Right lobe of liver (tissue), 4 donors: Measurements from ENCODE around the gene COL4A1.

Experiments used
- CTCF ChIP-seq, 4 donors: fragments of 200-600 bp in 3 of 4; fragments of 450-650 bp in 1 of 4; IDR thresholded peaks; one replicate each; pipeline versions ENCODE4 v1.5.1 to v1.8.0; 2016 to 2022; ENCODE audit warnings: antibody characterized with exemption in 4 of 4, mild to moderate bottlenecking in 2 of 4
- POLR2A ChIP-seq: fragments of 450-650 bp; IDR thresholded peaks from one replicate; pipeline ENCODE4 v1.6.1; 2017; ENCODE audit warnings: antibody characterized with exemption, mild to moderate bottlenecking
- donor health status: DM: no; HTN: no; CAD: no.
- donor health status: DM: no; HTN: no; CAD: no.
- donor health status: DM: no; HTN: yes; CAD: no.

- no peak for TF ChIP-seq POLR2A
- TF ChIP-seq CTCF (IDR thresholded peaks at IDR 0.05) = no peak
Observed at GRCh38 chr13:110251193-110251819, 55.7 kb downstream of the COL4A1 start.
